ENCODE measurements around the gene TWIST2.

- no peak for TF ChIP-seq CTCF (IDR thresholded peaks at IDR 0.05)
- no peak for TF ChIP-seq POLR2A (IDR thresholded peaks at IDR 0.05)
These were observed 44.9 kb upstream of the TWIST2 start for GRCh38 chr2:238802957-238803356.
